GM21786 (cell line): ENCODE results near the gene NDUFS4.
"Not testable (repeated sequence)": the region's sequence is repeated elsewhere in the genome, so short reads cannot be mapped to it uniquely, and the experiment has no call there.

Experiments
- ATAC-seq: cut with Tn5 transposase; IDR thresholded peaks from one replicate; pipeline ENCODE4 v1.9.1; 2021; ENCODE audit not compliant: unreplicated experiment

The NDUFS4 gene

GRCh38 chr5:53660573-53660972, 100.1 kb downstream of the NDUFS4 start:
- ATAC-seq = not testable (repeated sequence)

- not testable (repeated sequence) for ATAC-seq
These were observed 104.9 kb downstream of the NDUFS4 start for GRCh38 chr5:53665313-53665712.

- no peak for ATAC-seq
These were observed 107.2 kb downstream of the NDUFS4 start for GRCh38 chr5:53667621-53668020.

GRCh38 chr5:53671447-53671846, 111.0 kb downstream of the NDUFS4 start:
- ATAC-seq = no peak

- no peak for ATAC-seq
These were observed 113.7 kb downstream of the NDUFS4 start for GRCh38 chr5:53674121-53674520.

- ATAC-seq = no peak
These were observed 117.2 kb downstream of the NDUFS4 start for GRCh38 chr5:53677632-53678031.

- no peak for ATAC-seq
These were observed 118.7 kb downstream of the NDUFS4 start for GRCh38 chr5:53678981-53679660.

GRCh38 chr5:53681079-53681478, 120.6 kb downstream of the NDUFS4 start:
- no peak for ATAC-seq

GRCh38 chr5:53691014-53691413, 130.6 kb downstream of the NDUFS4 start:
- no peak for ATAC-seq

GRCh38 chr5:53694520-53695022, 134.1 kb downstream of the NDUFS4 start:
- no peak for ATAC-seq

GRCh38 chr5:53710405-53710804, 150.0 kb downstream of the NDUFS4 start:
- not testable (repeated sequence) for ATAC-seq

GRCh38 chr5:53712327-53712726, 151.9 kb downstream of the NDUFS4 start:
- no peak for ATAC-seq

GRCh38 chr5:53713978-53714666, 153.7 kb downstream of the NDUFS4 start:
- no peak for ATAC-seq

GRCh38 chr5:53714667-53715010, 154.2 kb downstream of the NDUFS4 start:
- ATAC-seq = no peak

- no peak for ATAC-seq
These were observed 165.7 kb downstream of the NDUFS4 start for GRCh38 chr5:53726121-53726520.

- no peak for ATAC-seq
These were observed 170.5 kb downstream of the NDUFS4 start for GRCh38 chr5:53730943-53731342.
